ENCODE data around the gene SRD5A1.
A peak's percentile ranks its signal among the peaks of the same experiment; 100 is the strongest.

Gene SRD5A1

GRCh38 chr5:6632888-6633468, at the start of gene SRD5A1, which contains the start of gene NSUN2:
SRD5A1 (plus strand) TSS chr5:6633440; CDS start chr5:6633577, 137 bp downstream.
NSUN2 (minus strand) TSS chr5:6633044; CDS start chr5:6632979, 65 bp downstream.
- DNase-seq = peak; percentile 92

- no peak for DNase-seq
Measured at GRCh38 chr5:6584101-6584645, 49.1 kb upstream of the SRD5A1 start.

- DNase-seq = no peak
Measured at GRCh38 chr5:6584727-6585126, 48.5 kb upstream of the SRD5A1 start.

- DNase-seq = no peak
Measured at GRCh38 chr5:6585168-6585567, 48.1 kb upstream of the SRD5A1 start.

GRCh38 chr5:6585939-6586646, 47.1 kb upstream of the SRD5A1 start:
- DNase-seq = no peak

GRCh38 chr5:6586647-6587042, 46.6 kb upstream of the SRD5A1 start:
- DNase-seq = no peak

- no peak for DNase-seq
Measured at GRCh38 chr5:6587171-6587570, 46.1 kb upstream of the SRD5A1 start.

- DNase-seq = no peak
Measured at GRCh38 chr5:6590581-6590980, 42.7 kb upstream of the SRD5A1 start.

- no peak for DNase-seq
Measured at GRCh38 chr5:6591671-6592288, 41.5 kb upstream of the SRD5A1 start.

- no peak for DNase-seq
Measured at GRCh38 chr5:6592601-6593000, 40.6 kb upstream of the SRD5A1 start.

GRCh38 chr5:6593148-6594016, 39.9 kb upstream of the SRD5A1 start:
- no peak for DNase-seq

- no peak for DNase-seq
Measured at GRCh38 chr5:6594066-6594465, 39.2 kb upstream of the SRD5A1 start.

- no peak for DNase-seq
Measured at GRCh38 chr5:6595405-6595804, 37.8 kb upstream of the SRD5A1 start.

- DNase-seq = no peak
Measured at GRCh38 chr5:6596388-6596787, 36.9 kb upstream of the SRD5A1 start.

- DNase-seq = no peak
Measured at GRCh38 chr5:6597557-6597956, 35.7 kb upstream of the SRD5A1 start.

- DNase-seq = no peak
Measured at GRCh38 chr5:6598351-6598900, 34.8 kb upstream of the SRD5A1 start.

GRCh38 chr5:6599739-6600138, 33.5 kb upstream of the SRD5A1 start:
- DNase-seq = no peak

GRCh38 chr5:6601271-6601670, 32.0 kb upstream of the SRD5A1 start:
- DNase-seq = no peak

GRCh38 chr5:6601816-6602215, 31.4 kb upstream of the SRD5A1 start:
- no peak for DNase-seq

GRCh38 chr5:6602441-6602840, 30.8 kb upstream of the SRD5A1 start:
- no peak for DNase-seq

GRCh38 chr5:6603643-6604042, 29.6 kb upstream of the SRD5A1 start:
- DNase-seq = no peak

- DNase-seq = no peak
Measured at GRCh38 chr5:6604341-6604740, 28.9 kb upstream of the SRD5A1 start.

GRCh38 chr5:6604946-6605345, 28.3 kb upstream of the SRD5A1 start:
- no peak for DNase-seq
